HepG2 (cell line): ENCODE results near the gene HHIPL2. TPM values are rescaled to one million over a fixed set of nuclear protein-coding genes. Genes with fewer than 3 reads are reported as not detected.

ENCODE experiments used
- ARID3A ChIP-seq: IDR thresholded peaks from 2 replicates; pipeline ENCODE4 v1.6.1; 2012; ENCODE audit warnings: low read depth, low read length, improper control_type of control experiment
- ATF5 ChIP-seq: sonication (generic); formaldehyde crosslinking; IDR thresholded peaks from 2 replicates; pipeline ENCODE4 v1.4.0; 2020; ENCODE audit warnings: mild to moderate bottlenecking, low read depth, missing genetic modification reagents
- ELF1 ChIP-seq: sonication (generic); formaldehyde crosslinking; IDR thresholded peaks from 2 replicates; pipeline ENCODE4 v1.4.0; 2020; ENCODE audit warnings: missing genetic modification reagents
- KAT2B ChIP-seq: fragments of 150-350 bp; IDR thresholded peaks from 2 replicates; pipeline ENCODE4 v1.6.1; 2014; ENCODE audit warnings: low read depth, low read length, borderline replicate concordance
- KDM2A ChIP-seq: sonication (generic); formaldehyde crosslinking; IDR thresholded peaks from 2 replicates; pipeline ENCODE4 v1.4.0; 2020; ENCODE audit warnings: low read depth, missing genetic modification reagents, borderline replicate concordance
- KLF9 ChIP-seq: IDR thresholded peaks from 2 replicates; pipeline ENCODE4 v1.6.1; 2016; ENCODE audit warnings: low read depth
- MTA3 ChIP-seq: sonication (generic); formaldehyde crosslinking; IDR thresholded peaks from 2 replicates; pipeline ENCODE4 v1.4.0; 2020; ENCODE audit warnings: missing genetic modification reagents
- RNF2 ChIP-seq: fragments of 450-650 bp; conservative IDR thresholded peaks from 2 replicates; pipeline ENCODE4 v1.6.1; 2016; ENCODE audit warnings: low read depth
- SMAD1 ChIP-seq: sonication (generic); formaldehyde crosslinking; IDR thresholded peaks from 2 replicates; pipeline ENCODE4 v1.4.0; 2020; ENCODE audit warnings: missing genetic modification reagents, low read depth, mild to moderate bottlenecking, borderline replicate concordance
- SP2 ChIP-seq: sonication (generic); formaldehyde crosslinking; IDR thresholded peaks from 2 replicates; pipeline ENCODE4 v1.5.1; 2020; ENCODE audit warnings: mild to moderate bottlenecking, missing genetic modification reagents
- SUZ12 ChIP-seq: fragments of 150-350 bp; IDR thresholded peaks from 2 replicates; pipeline ENCODE4 v1.6.1; 2014; ENCODE audit warnings: low read depth, low read length
- TP53 ChIP-seq: sonication (generic); formaldehyde crosslinking; conservative IDR thresholded peaks from 2 replicates; pipeline ENCODE4 v1.4.0; 2020; ENCODE audit warnings: missing genetic modification reagents
- ZNF407 ChIP-seq: sonication (generic); formaldehyde crosslinking; IDR thresholded peaks from one replicate; pipeline ENCODE4 v1.5.1; 2020; ENCODE audit warnings: mild to moderate bottlenecking, missing genetic modification reagents; ENCODE audit errors: not compliant biosample characterization
- ZNF597 ChIP-seq: sonication (generic); formaldehyde crosslinking; IDR thresholded peaks from 2 replicates; pipeline ENCODE4 v1.5.0; 2020; ENCODE audit warnings: missing genetic modification reagents
- ZNF749 ChIP-seq: sonication (generic); formaldehyde crosslinking; IDR thresholded peaks from 2 replicates; pipeline ENCODE4 v1.8.0; 2022; ENCODE audit warnings: mild to moderate bottlenecking, missing genetic modification reagents, moderate library complexity, borderline replicate concordance
- polyA plus RNA-seq, 8 experiments: library from polyadenylated mRNA; depleted of rRNA in 3 of 8; stranded (reverse) in 7 of 8; unstranded in 1 of 8; fragments of >200 nt; fragmentation: Illumina TruSeq in 4 of 8; extraction: Trizol in 4 of 8; gene quantifications; 2 replicates each; pipeline versions ENCODE4 v1.2.1 to v1.2.3, GENCODE V29; 2011 to 2016; ENCODE audit warnings: low read depth in 4 of 8, missing spikeins in 1 of 8, mixed read lengths in 1 of 8; ENCODE audit not compliant: insufficient read depth in 1 of 8
- total RNA-seq, 5 experiments: library from RNA; depleted of rRNA; stranded (reverse); fragments of >200 nt; fragmentation: Illumina TruSeq; extraction: Trizol; gene quantifications; 2 replicates each; pipeline ENCODE4 v1.2.3, GENCODE V29; 2016; ENCODE audit warnings: low read depth in 1 of 5

HHIPL2 gene
- total and polyA plus RNA-seq, 2 of the 13 experiments (the other 11 are each of a cell fraction or from before 2014, with no cell fraction given), result 0.53 to 1.3 TPM

- TF ChIP-seq KDM2A (peak; percentile 79; the same call in 1 of the 2 replicates), KLF9 (CRISPR knock-in tag) (no peak; the same call in 1 of the 2 replicates), ELF1 (CRISPR knock-in tag) (peak; percentile 92), SP2 (CRISPR knock-in tag) (peak; percentile 70), SUZ12 (no peak), KAT2B (no peak), ATF5 (no peak), ZNF749 (CRISPR knock-in tag) (no peak), RNF2 (no peak), ZNF597 (CRISPR knock-in tag) (no peak), MTA3 (CRISPR knock-in tag) (no peak), TP53 (no peak), ZNF407 (CRISPR knock-in tag) (no peak), ARID3A (no peak), SMAD1 (CRISPR knock-in tag) (no peak)
Observed at GRCh38 chr1:222589462-222590302, 41.8 kb upstream of the HHIPL2 start, which contains the start of gene TAF1A (continued).
